Measurements from ENCODE around the gene ITGB7. TPM values are rescaled to one million over a fixed set of nuclear protein-coding genes. Genes with fewer than 3 reads are reported as not detected.

Gene ITGB7
- polyA plus RNA-seq, 1 donor (not counting 4 experiments of a cell fraction or from before 2014, with no cell fraction given) = 0.83 TPM

GRCh38 chr12:53214221-53214620 lies 7.2 kb upstream of the ITGB7 start:
- H3K27ac ChIP-seq (ENCODE audit: control insufficient read depth, insufficient read depth, low read length) = no peak overlapping the region
- no peak overlapping the region for H2AFZ ChIP-seq (ENCODE audit: control insufficient read depth, low read length)
- H3K79me2 ChIP-seq (ENCODE audit: control insufficient read depth, insufficient read depth, low read length) = peaks cover 18% of the 10 kb centered on the region
- no peaks in the 10 kb centered on the region for H3K9me3 ChIP-seq (ENCODE audit: control insufficient read depth, low read depth, low read length)
- no peak overlapping the region for H3K4me3 ChIP-seq (ENCODE audit: control insufficient read depth in 2 of 3, extremely low read depth in 1 of 3, insufficient read depth in 2 of 3, low read depth in 1 of 3, low read length in 3 of 3)
- dilution Hi-C loops (cut with MboI; ENCODE audit: extremely low pct_ligation_motif_present, low sequenced_read_pairs) = no loop called here
- TF ChIP-seq CTCF (optimal IDR thresholded peaks at IDR 0.05 in 1 of 3, IDR thresholded peaks at IDR 0.05 in 1 of 3, conservative IDR thresholded peaks at IDR 0.05 in 1 of 3; ENCODE audit: extremely low read depth in 1 of 3, insufficient read depth in 2 of 3, low read length in 3 of 3) = no peak
- no peak for TF ChIP-seq EZH2 (IDR thresholded peaks at IDR 0.05; ENCODE audit: low read length)
- no peaks in the 10 kb centered on the region for H4K20me1 ChIP-seq (ENCODE audit: control insufficient read depth, extremely low read depth, insufficient read depth, low read length)
- no peak overlapping the region for H3K9ac ChIP-seq (ENCODE audit: control insufficient read depth, extremely low read depth, insufficient read depth, low read length)
- H3K4me1 ChIP-seq (ENCODE audit: control insufficient read depth, extremely low read depth, insufficient read depth, low read length) = peaks cover 26% of the 10 kb centered on the region
- no peaks in the 10 kb centered on the region for H3K9me1 ChIP-seq (ENCODE audit: control insufficient read depth, extremely low read depth, insufficient read depth, low read length)
- DNase-seq (ENCODE audit: low read depth, low spot score) (no peak), FAIRE-seq (no peak)
- no peaks in the 10 kb centered on the region for H3K27me3 ChIP-seq (ENCODE audit: control insufficient read depth, extremely low read depth, insufficient read depth, low read length)
- H3K36me3 ChIP-seq (ENCODE audit: control insufficient read depth in 2 of 2, extremely low read depth in 1 of 2, insufficient read depth in 2 of 2, low read length in 2 of 2) = peaks cover 40 to 57% of the 10 kb centered on the region in 2 experiments
- no peak overlapping the region for H3K4me2 ChIP-seq (ENCODE audit: control insufficient read depth, extremely low read depth, insufficient read depth, low read depth, low read length)

GRCh38 chr12:53213348-53213747 lies 6.3 kb upstream of the ITGB7 start:
- dilution Hi-C loops (cut with MboI; ENCODE audit: extremely low pct_ligation_motif_present, low sequenced_read_pairs) = no loop called here
- FAIRE-seq = no peak
- no peak overlapping the region for H2AFZ ChIP-seq (ENCODE audit: control insufficient read depth, low read length)

More at GRCh38 chr12:53213348-53213747, 6.3 kb upstream of the ITGB7 start:
- H3K27ac ChIP-seq (ENCODE audit: control insufficient read depth, insufficient read depth, low read length) = no peak overlapping the region
- H3K9me1 ChIP-seq (ENCODE audit: control insufficient read depth, extremely low read depth, insufficient read depth, low read length) = no peaks in the 10 kb centered on the region
- peaks cover 41 to 57% of the 10 kb centered on the region in 2 experiments for H3K36me3 ChIP-seq (ENCODE audit: control insufficient read depth in 2 of 2, extremely low read depth in 1 of 2, insufficient read depth in 2 of 2, low read length in 2 of 2)
- no peak overlapping the region for H3K9ac ChIP-seq (ENCODE audit: control insufficient read depth, extremely low read depth, insufficient read depth, low read length)
- no peaks in the 10 kb centered on the region for H3K27me3 ChIP-seq (ENCODE audit: control insufficient read depth, extremely low read depth, insufficient read depth, low read length)
- no peaks in the 10 kb centered on the region for H3K9me3 ChIP-seq (ENCODE audit: control insufficient read depth, low read depth, low read length)
- H3K4me1 ChIP-seq (ENCODE audit: control insufficient read depth, extremely low read depth, insufficient read depth, low read length) = peaks cover 20% of the 10 kb centered on the region
- no peaks in the 10 kb centered on the region for H4K20me1 ChIP-seq (ENCODE audit: control insufficient read depth, extremely low read depth, insufficient read depth, low read length)
- no peak for DNase-seq (ENCODE audit: low read depth, low spot score)
- no peak for TF ChIP-seq EZH2 (IDR thresholded peaks at IDR 0.05; ENCODE audit: low read length)
- peak in 2 of 3 experiments; percentile 82 to 94 for TF ChIP-seq CTCF (optimal IDR thresholded peaks at IDR 0.05 in 1 of 3, IDR thresholded peaks at IDR 0.05 in 1 of 3, conservative IDR thresholded peaks at IDR 0.05 in 1 of 3; ENCODE audit: extremely low read depth in 1 of 3, insufficient read depth in 2 of 3, low read length in 3 of 3)
- H3K4me3 ChIP-seq (ENCODE audit: control insufficient read depth in 2 of 3, extremely low read depth in 1 of 3, insufficient read depth in 2 of 3, low read depth in 1 of 3, low read length in 3 of 3) = no peak overlapping the region
- no peak overlapping the region for H3K4me2 ChIP-seq (ENCODE audit: control insufficient read depth, extremely low read depth, insufficient read depth, low read depth, low read length)
- H3K79me2 ChIP-seq (ENCODE audit: control insufficient read depth, insufficient read depth, low read length) = peaks cover 11% of the 10 kb centered on the region

Measured in keratinocyte (primary cell).